GM23248 (cell line): ENCODE measurements around the gene LMF1. TPM values are rescaled to one million over a fixed set of nuclear protein-coding genes. Genes with fewer than 3 reads are reported as not detected.

Experiments
- DNase-seq: peaks from one replicate; pipeline ENCODE4 v3.0.0-alpha.2; 2015
- H2AFZ ChIP-seq: fragments of 200-600 bp; sonication (generic); 2 replicates; pipeline ENCODE4 v1.6.1; 2016; ENCODE audit warnings: antibody characterized with exemption
- H3F3A ChIP-seq: fragments of 200-600 bp; sonication (generic); 2 replicates; pipeline ENCODE4 v1.6.1; 2016; ENCODE audit warnings: mild to moderate bottlenecking, antibody characterized with exemption, mixed run types; ENCODE audit not compliant: insufficient read depth
- H3K27ac ChIP-seq: fragments of 200-600 bp; sonication (generic); 2 replicates; pipeline ENCODE4 v1.5.1; 2016; ENCODE audit warnings: mild to moderate bottlenecking
- H3K27me3 ChIP-seq: fragments of 200-600 bp; sonication (generic); replicated peaks from 2 replicates; pipeline ENCODE4 v1.6.1; 2016; ENCODE audit warnings: mild to moderate bottlenecking; ENCODE audit not compliant: insufficient read depth
- H3K36me3 ChIP-seq: fragments of 200-600 bp; sonication (generic); 2 replicates; pipeline ENCODE4 v1.6.1; 2016; ENCODE audit warnings: low read depth, mild to moderate bottlenecking
- H3K4me1 ChIP-seq: fragments of 200-600 bp; sonication (generic); 2 replicates; pipeline ENCODE4 v1.6.1; 2016; ENCODE audit warnings: mild to moderate bottlenecking; ENCODE audit not compliant: insufficient read depth
- H3K4me2 ChIP-seq: fragments of 200-600 bp; sonication (generic); one replicate; pipeline ENCODE4 v1.6.1; 2016; ENCODE audit warnings: mild to moderate bottlenecking; ENCODE audit not compliant: unreplicated experiment
- H3K4me3 ChIP-seq: fragments of 200-600 bp; sonication (generic); 2 replicates; pipeline ENCODE4 v1.5.1; 2016; ENCODE audit warnings: mild to moderate bottlenecking
- H3K79me2 ChIP-seq: fragments of 200-600 bp; sonication (generic); 2 replicates; pipeline ENCODE4 v1.6.1; 2016; ENCODE audit warnings: mild to moderate bottlenecking; ENCODE audit not compliant: insufficient read depth
- H3K9ac ChIP-seq: fragments of 200-600 bp; sonication (generic); 2 replicates; pipeline ENCODE4 v1.6.1; 2016; ENCODE audit warnings: mild to moderate bottlenecking
- H3K9me2 ChIP-seq: fragments of 200-600 bp; sonication (generic); 2 replicates; pipeline ENCODE4 v1.6.1; 2016; ENCODE audit warnings: mixed run types, mild to moderate bottlenecking, moderate library complexity; ENCODE audit not compliant: insufficient read depth
- H3K9me3 ChIP-seq: fragments of 200-600 bp; sonication (generic); one replicate; pipeline ENCODE4 v1.6.1; 2017; ENCODE audit warnings: low read depth
- H4K20me1 ChIP-seq: fragments of 200-600 bp; sonication (generic); 2 replicates; pipeline ENCODE4 v1.6.0; 2016; ENCODE audit not compliant: insufficient read depth
- EZH2 ChIP-seq: fragments of 200-600 bp; sonication (generic); IDR thresholded peaks from 2 replicates; pipeline ENCODE4 v1.6.1; 2018; ENCODE audit warnings: antibody characterized with exemption, mild to moderate bottlenecking; ENCODE audit not compliant: insufficient read depth, poor library complexity, severe bottlenecking
- EZH2phosphoT487 ChIP-seq: fragments of 200-600 bp; sonication (generic); IDR thresholded peaks from 2 replicates; pipeline ENCODE4 v1.6.1; 2018; ENCODE audit warnings: antibody characterized with exemption, moderate library complexity, mild to moderate bottlenecking, low read depth; ENCODE audit not compliant: insufficient read depth
- WGBS, 2 experiments: methylation state at CpG; one replicate each; pipeline ENCODE4 v1.1.6; 2015 to 2017; ENCODE audit warnings: low lambda C conversion rate in 2 of 2, low coverage in 1 of 2; ENCODE audit errors: missing lambda C conversion rate in 2 of 2; 5-methylcytosine and 5-hydroxymethylcytosine counted together
- in situ Hi-C: fragments of 300-500 bp; cut with MboI; formaldehyde crosslinking; loops from 2 replicates; pipeline ENCODE4 v1.15.0; 2020
- polyA plus RNA-seq: library from polyadenylated mRNA; unstranded; fragments of >200 nt; fragmentation: Nextera tagmentation; extraction: Ambion mirVana; gene quantifications from 2 replicates; pipeline ENCODE4 v1.2.1, GENCODE V29; 2016
- total RNA-seq: library from RNA; depleted of rRNA; stranded (reverse); fragments of >200 nt; shearing (Covaris generic); gene quantifications from 2 replicates; pipeline ENCODE4 v1.2.3, GENCODE V29; 2014

The LMF1 gene
- total and polyA plus RNA-seq, 2 experiments from 2014 or later, result 23.1 to 53.0 TPM

- no peaks in the 10 kb centered on the region for H3K36me3 ChIP-seq
- H4K20me1 ChIP-seq, result no peaks in the 10 kb centered on the region
- H3F3A ChIP-seq, result no peaks in the 10 kb centered on the region
- no peak overlapping the region for H3K27ac ChIP-seq
- H3K9ac ChIP-seq, result no peak overlapping the region
- WGBS, 2 experiments, result 57 to 72% methylated on average over 11 of the region's 11 CpGs
- H3K79me2 ChIP-seq, result no peaks in the 10 kb centered on the region
- H3K27me3 ChIP-seq, result no peaks in the 10 kb centered on the region; the same call in 1 of the 2 replicates
- no peaks in the 10 kb centered on the region for H3K4me1 ChIP-seq
- no peaks in the 10 kb centered on the region for H3K9me3 ChIP-seq
- no peak overlapping the region for H2AFZ ChIP-seq
- DNase-seq, result no peak
- in situ Hi-C loops, result no loop called here
- H3K9me2 ChIP-seq, result no peaks in the 10 kb centered on the region
- no peak overlapping the region for H3K4me3 ChIP-seq
- H3K4me2 ChIP-seq, result no peak overlapping the region
- TF ChIP-seq EZH2 (no peak), EZH2phosphoT487 (no peak)
Observed at GRCh38 chr16:989354-989814, 18.6 kb upstream of the LMF1 start.

DNA sequence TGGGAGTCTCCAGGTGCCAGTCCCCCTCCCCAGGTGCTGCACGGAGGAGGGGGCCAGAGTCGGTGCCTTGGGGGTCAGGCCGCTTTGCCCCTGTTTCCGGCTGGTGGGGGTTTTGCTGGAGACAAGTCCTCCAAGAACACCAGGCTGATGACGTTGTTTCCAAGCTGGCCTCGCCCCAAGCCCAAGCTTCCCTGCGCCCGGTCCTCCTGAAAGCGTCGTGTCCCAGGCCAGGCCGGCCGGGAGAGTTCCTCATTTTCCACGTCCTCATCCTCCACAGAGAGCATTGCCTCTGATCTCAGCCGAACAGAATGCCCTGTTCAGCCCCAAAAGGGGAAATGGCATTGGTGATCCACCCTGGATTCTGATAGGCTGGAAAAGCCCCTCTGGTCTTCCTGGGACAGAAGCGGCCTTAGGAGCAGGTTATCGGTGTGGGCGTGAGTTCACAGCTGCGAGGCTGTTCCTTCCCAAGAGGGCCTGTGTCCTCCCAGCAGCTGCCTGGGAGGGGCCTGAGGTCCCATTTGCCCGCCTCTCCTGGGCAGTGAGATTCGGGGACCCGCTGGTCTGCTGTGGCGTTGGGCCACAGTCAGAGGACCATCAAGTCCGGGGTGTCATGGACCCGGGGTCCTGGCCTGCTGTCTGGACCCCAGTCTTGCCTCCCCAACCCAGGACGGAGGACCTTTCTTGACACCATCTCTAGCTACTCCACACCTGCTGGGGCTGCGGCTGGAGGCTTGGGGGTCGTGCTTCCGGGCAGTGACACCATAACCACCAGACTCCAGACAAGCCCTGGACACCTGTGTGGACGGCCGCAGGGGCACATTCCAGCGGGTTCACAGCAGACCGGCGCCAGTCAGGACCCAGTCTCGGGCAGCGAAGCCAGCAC, 17.9 kb upstream of the LMF1 start:
- Histone ChIP-seq H3K4me1 (no peaks in the 10 kb centered on the region), H3K27me3 (no peaks in the 10 kb centered on the region; the same call in 1 of the 2 replicates), H3F3A (no peaks in the 10 kb centered on the region), H2AFZ (no peak overlapping the region), H3K9me3 (no peaks in the 10 kb centered on the region), H3K9me2 (no peaks in the 10 kb centered on the region), H3K4me3 (no peak overlapping the region), H3K9ac (no peak overlapping the region), H3K27ac (no peak overlapping the region), H3K36me3 (no peaks in the 10 kb centered on the region), H4K20me1 (no peaks in the 10 kb centered on the region), H3K4me2 (no peak overlapping the region), H3K79me2 (no peaks in the 10 kb centered on the region)
- no peak for DNase-seq
- no peak for TF ChIP-seq EZH2
- 53 to 58% methylated on average over 31 to 35 of the region's 35 CpGs for WGBS, 2 experiments
- in situ Hi-C loops, result no loop called here

GRCh38 chr16:987906-988305, 17.1 kb upstream of the LMF1 start:
- no peaks in the 10 kb centered on the region for H3K79me2 ChIP-seq
- no peak overlapping the region for H3K27ac ChIP-seq
- no peaks in the 10 kb centered on the region for H3K4me1 ChIP-seq
- no peak overlapping the region for H3K9ac ChIP-seq
- in situ Hi-C loops, result no loop called here
- H3K36me3 ChIP-seq, result no peaks in the 10 kb centered on the region
- H3K9me3 ChIP-seq, result no peaks in the 10 kb centered on the region
- no peak overlapping the region for H3K4me2 ChIP-seq
- H4K20me1 ChIP-seq, result no peaks in the 10 kb centered on the region
- H3K27me3 ChIP-seq, result no peaks in the 10 kb centered on the region; the same call in 1 of the 2 replicates
- H3F3A ChIP-seq, result no peaks in the 10 kb centered on the region
- H2AFZ ChIP-seq, result no peak overlapping the region
- DNase-seq, result no peak
- WGBS, 2 experiments, result 59 to 60% methylated on average over 14 to 15 of the region's 17 CpGs
- no peak overlapping the region for H3K4me3 ChIP-seq
- no peaks in the 10 kb centered on the region for H3K9me2 ChIP-seq
- TF ChIP-seq EZH2phosphoT487 (no peak), EZH2 (no peak)

GRCh38 chr16:986925-987582, 16.3 kb upstream of the LMF1 start:
- WGBS, 2 experiments, result 75 to 79% methylated on average over 29 to 44 of the region's 44 CpGs

More at GRCh38 chr16:986925-987582, 16.3 kb upstream of the LMF1 start:
- no peaks in the 10 kb centered on the region for H3K36me3 ChIP-seq
- H3K4me2 ChIP-seq, result no peak overlapping the region
- H2AFZ ChIP-seq, result no peak overlapping the region
- no peak for DNase-seq
- no peaks in the 10 kb centered on the region for H3K9me2 ChIP-seq
- no peak overlapping the region for H3K4me3 ChIP-seq
- H3K9ac ChIP-seq, result no peak overlapping the region
- TF ChIP-seq EZH2, result no peak
- no peak for TF ChIP-seq EZH2phosphoT487
- H3K27me3 ChIP-seq, result peaks cover 4% of the 10 kb centered on the region; the same call in 1 of the 2 replicates
- H3K9me3 ChIP-seq, result no peaks in the 10 kb centered on the region
- no peak overlapping the region for H3K27ac ChIP-seq
- H3K79me2 ChIP-seq, result no peaks in the 10 kb centered on the region
- no peaks in the 10 kb centered on the region for H4K20me1 ChIP-seq
- in situ Hi-C loops, result no loop called here
- H3K4me1 ChIP-seq, result no peaks in the 10 kb centered on the region
- H3F3A ChIP-seq, result no peaks in the 10 kb centered on the region
